ENCODE measurements around the gene FOXN3. TPM values are rescaled to one million over a fixed set of nuclear protein-coding genes. Genes with fewer than 3 reads are reported as not detected.

FOXN3 gene
- total RNA-seq, 1 donor from 2014 or later: 34.5 TPM

GRCh38 chr14:89178800-89179535 is 238.1 kb downstream of the FOXN3 start:
- H3K36me3 ChIP-seq (ENCODE audit: control insufficient read depth, insufficient read depth, low read length): no peaks in the 10 kb centered on the region
- H3K27me3 ChIP-seq (ENCODE audit: control insufficient read depth, insufficient read depth, low read length): no peaks in the 10 kb centered on the region
- TF ChIP-seq CTCF (IDR thresholded peaks at IDR 0.05; ENCODE audit: insufficient read depth, low read length, poor library complexity, severe bottlenecking): no peak
- H3K4me3 ChIP-seq (ENCODE audit: low read depth, low read length): no peak overlapping the region
- DNase-seq (ENCODE audit: low read depth): no peak

DNA sequence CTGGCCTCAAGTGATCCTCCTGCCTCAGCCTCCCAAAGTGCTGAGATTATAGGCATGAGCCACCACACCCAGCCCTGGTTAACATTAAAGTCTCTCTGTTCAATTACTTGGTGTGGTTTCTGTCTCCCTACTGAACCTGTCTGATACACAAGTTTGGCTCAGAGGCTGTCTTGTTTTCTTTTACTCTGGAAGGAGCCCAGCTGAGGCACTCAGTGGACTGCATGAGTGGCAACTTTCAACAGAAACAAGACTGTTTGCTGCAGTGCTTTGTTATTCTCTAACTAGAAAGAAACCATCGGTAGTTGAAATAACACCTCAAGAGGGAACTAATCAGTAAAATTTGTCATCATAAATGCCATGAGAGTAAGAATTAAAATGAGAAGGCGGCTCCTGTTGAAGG is 238.7 kb downstream of the FOXN3 start:
- DNase-seq (ENCODE audit: low read depth): no peak
- Histone ChIP-seq H3K4me3 (ENCODE audit: low read depth, low read length) (no peak overlapping the region), H3K36me3 (ENCODE audit: control insufficient read depth, insufficient read depth, low read length) (no peaks in the 10 kb centered on the region), H3K27me3 (ENCODE audit: control insufficient read depth, insufficient read depth, low read length) (no peaks in the 10 kb centered on the region)
- no peak for TF ChIP-seq CTCF (IDR thresholded peaks at IDR 0.05; ENCODE audit: insufficient read depth, low read length, poor library complexity, severe bottlenecking)

DNA sequence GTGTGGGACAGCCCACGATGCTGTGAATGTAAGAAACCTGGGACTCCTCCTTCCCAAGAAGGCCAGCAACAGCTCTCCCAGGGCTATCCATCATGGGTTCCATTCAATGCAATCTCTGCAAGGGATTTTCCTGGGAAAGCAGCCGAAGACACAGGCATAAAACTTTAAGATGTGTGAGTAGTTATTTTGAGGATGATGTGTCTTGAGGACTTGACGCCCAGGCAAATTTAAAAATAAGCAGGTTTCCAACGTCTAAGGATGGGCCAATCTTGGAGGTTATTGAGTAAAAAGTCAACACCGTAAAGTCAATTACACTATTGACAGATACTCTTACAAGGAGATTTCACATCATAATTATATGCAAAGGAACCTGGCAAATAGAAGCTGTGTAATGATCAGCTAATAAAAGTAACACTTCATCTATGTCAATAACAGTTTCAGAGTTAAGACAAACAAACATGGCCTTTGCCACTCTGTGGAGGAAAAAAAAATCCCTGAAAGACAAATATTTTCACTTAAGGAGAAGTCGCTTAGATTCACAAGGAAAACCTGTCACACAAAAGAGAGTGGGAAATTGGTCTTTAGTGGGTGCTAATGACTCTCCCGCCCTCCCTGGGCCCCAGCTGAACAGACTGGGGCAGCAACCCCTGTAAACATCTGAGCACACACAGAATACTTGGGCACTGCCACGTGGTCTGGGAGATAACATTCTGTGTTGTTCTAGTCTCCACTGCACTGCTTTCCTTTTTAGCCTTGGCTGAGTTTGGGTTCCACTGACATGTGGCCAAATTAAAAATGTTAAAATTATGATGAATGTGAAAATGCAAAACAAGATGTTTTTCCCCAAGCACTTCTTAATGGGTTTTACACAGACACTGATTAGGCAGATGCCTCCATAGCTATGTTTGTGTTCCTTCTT is 240.9 kb downstream of the FOXN3 start:
- no peak for DNase-seq (ENCODE audit: low read depth)
- no peak for TF ChIP-seq CTCF (IDR thresholded peaks at IDR 0.05; ENCODE audit: insufficient read depth, low read length, poor library complexity, severe bottlenecking)
- no peaks in the 10 kb centered on the region for H3K36me3 ChIP-seq (ENCODE audit: control insufficient read depth, insufficient read depth, low read length)
- no peak overlapping the region for H3K4me3 ChIP-seq (ENCODE audit: low read depth, low read length)
- H3K27me3 ChIP-seq (ENCODE audit: control insufficient read depth, insufficient read depth, low read length): no peaks in the 10 kb centered on the region

DNA sequence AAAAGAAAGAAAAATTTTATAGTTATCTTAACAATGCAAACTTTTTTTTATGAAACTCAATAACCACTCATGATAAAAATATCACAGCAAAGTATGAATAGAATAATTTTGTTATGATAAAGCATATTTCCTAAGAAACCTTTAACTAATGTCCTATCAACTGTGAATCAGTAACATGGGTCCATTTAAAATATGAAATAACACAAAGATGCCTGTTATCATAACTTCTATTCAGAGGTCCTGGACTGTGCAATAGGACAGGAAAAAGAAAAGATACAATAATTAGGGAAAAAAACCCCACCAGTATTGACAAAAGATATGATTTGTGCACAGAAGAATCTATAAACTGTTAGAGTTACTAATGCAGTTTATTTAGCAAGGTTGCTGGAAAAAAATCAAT is 245.4 kb downstream of the FOXN3 start:
- no peak for DNase-seq (ENCODE audit: low read depth)
- no peaks in the 10 kb centered on the region for H3K27me3 ChIP-seq (ENCODE audit: control insufficient read depth, insufficient read depth, low read length)
- no peaks in the 10 kb centered on the region for H3K36me3 ChIP-seq (ENCODE audit: control insufficient read depth, insufficient read depth, low read length)
- H3K4me3 ChIP-seq (ENCODE audit: low read depth, low read length): no peak overlapping the region
- no peak for TF ChIP-seq CTCF (IDR thresholded peaks at IDR 0.05; ENCODE audit: insufficient read depth, low read length, poor library complexity, severe bottlenecking)

GRCh38 chr14:89171168-89171567 is 245.9 kb downstream of the FOXN3 start:
- H3K4me3 ChIP-seq (ENCODE audit: low read depth, low read length): no peak overlapping the region
- no peak for TF ChIP-seq CTCF (IDR thresholded peaks at IDR 0.05; ENCODE audit: insufficient read depth, low read length, poor library complexity, severe bottlenecking)
- DNase-seq (ENCODE audit: low read depth): no peak
- H3K27me3 ChIP-seq (ENCODE audit: control insufficient read depth, insufficient read depth, low read length): no peaks in the 10 kb centered on the region
- H3K36me3 ChIP-seq (ENCODE audit: control insufficient read depth, insufficient read depth, low read length): no peaks in the 10 kb centered on the region

All from kidney epithelial cell (primary cell).